ENCODE results near the gene FGF3.

The FGF3 gene

DNA sequence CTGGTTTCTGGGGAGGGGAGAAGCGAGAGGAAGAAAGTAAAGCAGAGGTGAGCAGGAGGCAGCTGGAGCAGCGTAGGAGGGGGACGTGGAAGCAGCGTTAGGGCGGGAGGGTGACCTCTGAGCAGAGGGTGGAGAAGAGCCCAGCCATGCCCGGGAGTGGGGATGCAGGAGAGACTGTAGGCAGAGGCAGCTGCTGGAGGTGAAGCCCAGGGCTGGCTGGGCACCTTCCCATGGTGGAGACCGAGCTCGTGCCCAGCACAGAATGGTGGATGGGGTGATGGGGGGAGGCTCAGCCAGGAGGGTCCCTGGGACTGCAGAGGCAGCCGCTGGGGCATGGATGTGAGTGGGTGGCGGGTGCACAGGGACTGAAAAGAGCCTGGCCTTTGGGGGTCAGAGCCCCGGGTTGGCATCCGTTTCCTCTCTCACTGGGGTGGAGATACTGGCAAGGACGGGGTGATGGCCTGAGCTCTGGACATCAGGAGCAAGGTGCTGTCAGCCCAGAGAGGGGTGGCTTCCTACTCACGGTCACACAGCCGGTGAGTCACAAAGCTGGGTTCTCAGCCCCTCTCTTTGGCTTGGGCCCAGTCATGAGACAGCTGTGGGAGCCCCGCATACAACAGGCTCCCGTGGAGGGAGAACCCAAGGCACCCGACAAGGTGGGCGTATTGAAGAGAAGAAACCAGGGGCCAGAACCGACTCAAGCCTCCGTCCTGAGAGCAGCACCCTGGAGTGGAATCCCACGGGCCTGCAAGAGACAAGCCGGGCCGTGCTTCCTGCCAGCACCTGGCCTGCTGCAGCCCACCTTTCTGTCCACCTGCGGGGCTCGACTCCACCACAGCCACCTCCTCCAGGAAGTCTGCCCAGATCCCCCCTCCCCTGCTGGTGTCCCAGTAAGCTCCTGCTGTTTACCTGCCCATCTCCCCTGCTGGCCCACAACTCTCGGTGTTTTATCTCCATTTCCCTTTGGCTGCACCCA is 45.8 kb upstream of the FGF3 start:
- TF ChIP-seq, protein P1, sequence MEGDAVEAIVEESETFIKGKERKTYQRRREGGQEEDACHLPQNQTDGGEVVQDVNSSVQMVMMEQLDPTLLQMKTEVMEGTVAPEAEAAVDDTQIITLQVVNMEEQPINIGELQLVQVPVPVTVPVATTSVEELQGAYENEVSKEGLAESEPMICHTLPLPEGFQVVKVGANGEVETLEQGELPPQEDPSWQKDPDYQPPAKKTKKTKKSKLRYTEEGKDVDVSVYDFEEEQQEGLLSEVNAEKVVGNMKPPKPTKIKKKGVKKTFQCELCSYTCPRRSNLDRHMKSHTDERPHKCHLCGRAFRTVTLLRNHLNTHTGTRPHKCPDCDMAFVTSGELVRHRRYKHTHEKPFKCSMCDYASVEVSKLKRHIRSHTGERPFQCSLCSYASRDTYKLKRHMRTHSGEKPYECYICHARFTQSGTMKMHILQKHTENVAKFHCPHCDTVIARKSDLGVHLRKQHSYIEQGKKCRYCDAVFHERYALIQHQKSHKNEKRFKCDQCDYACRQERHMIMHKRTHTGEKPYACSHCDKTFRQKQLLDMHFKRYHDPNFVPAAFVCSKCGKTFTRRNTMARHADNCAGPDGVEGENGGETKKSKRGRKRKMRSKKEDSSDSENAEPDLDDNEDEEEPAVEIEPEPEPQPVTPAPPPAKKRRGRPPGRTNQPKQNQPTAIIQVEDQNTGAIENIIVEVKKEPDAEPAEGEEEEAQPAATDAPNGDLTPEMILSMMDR (IDR thresholded peaks at IDR 0.05; ENCODE audit: low read depth, low read length), result no peak
- H3K4me3 ChIP-seq (ENCODE audit: low read depth, low read length), result no peak overlapping the region

DNA sequence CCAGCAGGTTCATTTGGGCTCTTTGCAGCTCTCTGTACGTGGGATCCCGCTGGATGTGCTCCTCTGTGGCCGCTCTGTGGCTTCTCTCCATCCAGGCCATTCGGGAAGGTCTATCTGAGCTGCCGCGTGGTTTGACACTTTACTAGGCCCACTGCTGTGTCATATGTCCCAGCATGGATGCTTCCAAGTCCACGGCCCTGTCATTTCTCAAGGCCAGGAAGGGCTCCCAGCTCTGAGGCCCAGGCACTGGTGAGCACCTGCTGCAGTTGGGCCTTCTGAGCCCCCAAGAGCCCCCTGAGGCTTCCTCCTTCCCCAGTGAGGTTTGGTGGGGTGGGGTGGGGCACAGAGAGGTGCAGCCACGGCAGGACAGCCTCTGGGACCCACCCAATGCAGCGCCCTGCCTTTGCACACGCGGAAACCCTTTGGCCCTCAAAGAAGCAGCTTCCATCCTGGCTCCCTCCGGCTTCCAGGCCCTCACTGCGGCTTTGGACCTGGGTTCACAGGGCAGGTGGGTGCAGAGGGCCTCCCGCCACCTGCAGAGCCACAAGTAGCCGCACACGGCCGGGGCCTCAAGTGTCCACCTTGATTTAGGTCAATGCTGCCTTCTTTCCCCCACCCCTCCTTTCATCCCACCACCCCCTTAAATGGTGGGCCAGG is 44.5 kb upstream of the FGF3 start:
- no peak overlapping the region for H3K4me3 ChIP-seq (ENCODE audit: low read depth, low read length)
- TF ChIP-seq, protein P1 (IDR thresholded peaks at IDR 0.05; ENCODE audit: low read depth, low read length), result no peak

GRCh38 chr11:69862797-69863543 is 43.8 kb upstream of the FGF3 start:
- TF ChIP-seq, protein P1 (IDR thresholded peaks at IDR 0.05; ENCODE audit: low read depth, low read length), result no peak
- no peak overlapping the region for H3K4me3 ChIP-seq (ENCODE audit: low read depth, low read length)

DNA sequence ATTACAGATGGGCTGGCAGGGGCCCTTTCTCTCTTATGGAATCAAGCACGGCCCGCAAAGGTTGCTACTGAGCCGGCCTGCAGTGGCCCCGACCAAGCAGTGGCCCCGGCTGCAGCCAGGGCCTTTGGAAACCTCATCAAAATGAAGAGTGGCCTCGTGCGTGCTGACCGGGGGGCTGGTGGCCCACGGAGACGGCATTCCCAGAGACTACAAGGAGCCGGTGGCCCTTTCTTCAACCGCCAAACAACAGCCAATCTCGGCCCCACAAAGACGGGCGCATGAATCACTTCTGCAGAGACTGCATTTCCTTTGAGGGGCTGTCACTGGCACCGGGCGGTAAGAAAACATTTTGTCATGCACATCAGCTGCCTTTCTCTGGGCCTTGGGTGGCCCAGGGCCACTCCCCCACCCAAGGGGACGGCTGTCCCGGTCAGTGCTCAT is 43.1 kb upstream of the FGF3 start:
- H3K4me3 ChIP-seq (ENCODE audit: low read depth, low read length), result no peak overlapping the region
- TF ChIP-seq, protein P1 (IDR thresholded peaks at IDR 0.05; ENCODE audit: low read depth, low read length), result no peak

DNA sequence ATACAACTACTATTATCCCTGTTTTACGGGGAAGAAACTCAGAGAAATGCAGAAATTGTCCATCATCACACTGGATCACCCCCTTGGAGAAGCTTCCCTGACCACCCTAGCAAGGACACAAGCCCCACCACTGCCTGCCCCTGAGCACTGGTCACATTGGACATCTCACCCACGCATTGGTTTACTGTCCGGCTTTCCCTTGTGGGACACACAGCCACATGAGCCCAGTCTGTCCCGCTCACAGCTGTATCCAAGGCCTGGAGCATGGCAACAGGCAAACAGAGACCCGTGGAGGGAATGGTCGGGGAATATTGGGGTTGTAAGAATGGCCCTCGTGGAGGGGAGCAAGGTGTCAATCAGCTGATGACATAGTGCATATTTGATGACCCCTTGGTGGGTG is 42.7 kb upstream of the FGF3 start:
- no peak overlapping the region for H3K4me3 ChIP-seq (ENCODE audit: low read depth, low read length)
- TF ChIP-seq, protein P1 (IDR thresholded peaks at IDR 0.05; ENCODE audit: low read depth, low read length), result no peak

DNA sequence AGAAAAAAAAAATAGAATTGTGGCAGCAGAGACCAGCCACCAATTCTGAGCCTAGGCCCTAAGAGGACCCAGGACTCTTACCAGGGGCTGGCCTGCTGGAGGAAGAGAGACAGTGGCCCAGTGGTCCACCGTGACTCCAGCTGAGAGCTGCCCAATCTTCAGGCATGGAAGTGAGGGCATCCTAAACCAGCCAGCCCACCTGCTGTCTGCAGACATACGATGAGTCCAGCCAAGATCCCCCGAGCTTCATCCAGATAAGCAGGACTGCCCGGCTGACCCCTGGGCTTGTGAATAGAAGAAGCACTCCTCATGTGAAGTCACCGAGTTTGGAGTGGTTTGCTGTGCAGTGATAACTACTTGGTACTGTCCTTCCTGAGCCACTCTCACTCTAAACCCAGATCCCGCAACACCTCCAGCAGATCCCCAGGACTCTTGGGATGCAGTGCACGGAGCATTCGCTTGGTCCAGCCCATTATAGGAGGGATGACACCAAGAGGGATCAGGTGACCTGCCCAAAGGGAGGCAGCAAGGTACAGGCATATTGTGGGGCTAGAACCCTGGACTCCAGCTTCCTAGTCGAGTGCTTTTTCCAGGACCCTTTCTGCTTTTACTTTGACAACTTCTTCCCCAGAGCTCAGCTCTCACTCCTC is 41.7 kb upstream of the FGF3 start:
- H3K4me3 ChIP-seq (ENCODE audit: low read depth, low read length), result no peak overlapping the region
- TF ChIP-seq, protein P1 (IDR thresholded peaks at IDR 0.05; ENCODE audit: low read depth, low read length), result no peak
